Fibroblast of skin of right biceps (primary cell): ENCODE data around the gene ACADSB.

Source experiments
- DNase-seq: peaks from one replicate; pipeline ENCODE4 v3.0.0-alpha.2; 2013

Gene ACADSB

DNA sequence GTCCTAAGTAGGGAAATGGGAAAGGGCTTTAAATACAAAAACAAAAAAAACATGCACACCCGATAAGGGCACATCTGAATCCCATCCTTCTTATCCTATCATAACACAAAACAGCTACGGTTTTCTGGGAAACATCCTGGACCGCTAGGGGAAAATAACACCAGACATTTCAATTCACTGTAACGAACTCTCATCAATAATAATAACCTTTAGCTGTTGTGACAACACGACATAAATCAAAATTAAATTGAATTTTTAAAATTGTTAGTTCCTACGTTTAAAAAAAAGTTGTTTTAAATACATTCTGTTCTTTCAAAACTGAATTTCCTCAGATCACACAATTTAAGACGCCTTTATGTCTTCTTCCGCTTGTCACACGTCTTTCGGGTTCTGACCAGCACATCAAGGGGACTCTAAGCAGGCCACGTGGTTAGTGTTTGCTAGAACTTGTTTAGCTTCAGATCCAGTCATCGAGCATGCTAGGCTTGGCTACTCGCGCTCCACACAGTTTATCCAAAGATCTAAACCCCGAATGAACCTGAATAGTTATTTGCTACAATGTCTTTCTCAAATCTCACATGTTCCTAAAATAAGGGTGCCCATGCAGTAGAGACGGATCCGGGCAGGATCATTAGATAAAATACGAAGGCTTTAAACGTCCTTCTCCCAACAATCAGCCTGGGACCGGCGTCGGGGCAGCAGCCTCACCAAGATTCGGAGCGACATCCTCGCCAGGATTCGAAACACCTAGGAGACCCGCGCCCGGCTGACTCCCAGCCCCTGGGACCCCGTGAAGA, 1.1 kb upstream of the ACADSB start:
- DNase-seq = peak; percentile 35

GRCh38 chr10:123009105-123009820, 457 bp downstream of the ACADSB start:
- DNase-seq = no peak

DNA sequence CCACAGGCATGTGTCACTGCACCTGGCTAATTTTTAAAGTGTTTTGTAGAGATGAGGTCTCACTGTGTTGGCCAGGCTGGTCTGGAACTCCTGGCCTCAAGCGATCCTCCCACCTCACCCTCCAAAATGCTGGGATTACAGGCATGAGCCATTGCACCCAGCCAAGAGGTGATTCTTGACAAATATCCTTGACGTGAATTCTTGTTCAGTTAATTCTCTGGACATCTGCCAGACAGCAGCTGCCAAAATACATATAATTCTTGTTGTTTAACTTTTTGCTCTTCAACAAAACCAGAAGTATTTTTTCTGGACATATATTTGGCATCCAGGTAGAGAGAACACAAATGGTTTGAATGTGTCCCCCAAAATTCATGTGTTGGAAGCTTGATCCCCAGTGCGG, 3.2 kb downstream of the ACADSB start:
- no peak for DNase-seq

GRCh38 chr10:123013456-123014419, 4.9 kb downstream of the ACADSB start:
- DNase-seq = no peak

DNA sequence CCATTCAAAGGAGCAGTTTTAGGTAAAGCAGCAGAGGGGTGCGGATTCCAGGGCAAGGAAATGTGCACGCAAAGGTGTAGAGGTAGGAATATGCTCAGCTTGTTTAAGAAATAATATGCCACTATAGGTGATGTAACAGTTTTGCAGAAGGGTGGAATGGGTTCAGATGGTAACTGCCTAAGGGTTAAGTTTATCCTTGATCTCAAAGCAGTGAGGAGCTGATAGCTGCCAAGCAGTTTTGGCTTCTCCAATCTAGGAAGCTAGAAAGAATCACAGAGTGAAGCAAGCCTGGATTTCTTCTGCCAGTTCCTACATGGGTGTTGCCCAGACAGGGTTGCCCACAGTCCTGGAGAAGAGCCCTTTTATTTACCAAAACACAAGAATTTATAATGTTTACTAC, 6.0 kb downstream of the ACADSB start:
- DNase-seq = no peak

DNA sequence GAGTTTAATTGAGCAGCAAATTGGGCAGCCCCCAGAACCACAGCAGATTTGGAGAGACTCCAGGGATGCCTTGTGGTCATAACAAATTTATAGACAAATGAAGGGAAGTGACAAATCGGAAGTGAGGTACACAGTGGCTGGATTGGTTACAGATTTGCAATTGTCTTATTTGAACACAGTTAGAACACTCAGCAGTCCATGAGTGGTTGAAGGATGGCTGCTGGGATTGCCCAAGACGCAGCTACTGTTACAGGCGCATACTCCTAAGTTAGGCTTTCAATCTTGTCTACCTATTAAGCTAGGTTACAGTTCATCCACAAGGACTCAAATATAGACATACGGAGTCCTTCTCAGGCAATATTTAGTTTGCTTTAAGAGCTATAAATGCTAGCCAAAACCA, 7.4 kb downstream of the ACADSB start:
- DNase-seq = no peak

DNA sequence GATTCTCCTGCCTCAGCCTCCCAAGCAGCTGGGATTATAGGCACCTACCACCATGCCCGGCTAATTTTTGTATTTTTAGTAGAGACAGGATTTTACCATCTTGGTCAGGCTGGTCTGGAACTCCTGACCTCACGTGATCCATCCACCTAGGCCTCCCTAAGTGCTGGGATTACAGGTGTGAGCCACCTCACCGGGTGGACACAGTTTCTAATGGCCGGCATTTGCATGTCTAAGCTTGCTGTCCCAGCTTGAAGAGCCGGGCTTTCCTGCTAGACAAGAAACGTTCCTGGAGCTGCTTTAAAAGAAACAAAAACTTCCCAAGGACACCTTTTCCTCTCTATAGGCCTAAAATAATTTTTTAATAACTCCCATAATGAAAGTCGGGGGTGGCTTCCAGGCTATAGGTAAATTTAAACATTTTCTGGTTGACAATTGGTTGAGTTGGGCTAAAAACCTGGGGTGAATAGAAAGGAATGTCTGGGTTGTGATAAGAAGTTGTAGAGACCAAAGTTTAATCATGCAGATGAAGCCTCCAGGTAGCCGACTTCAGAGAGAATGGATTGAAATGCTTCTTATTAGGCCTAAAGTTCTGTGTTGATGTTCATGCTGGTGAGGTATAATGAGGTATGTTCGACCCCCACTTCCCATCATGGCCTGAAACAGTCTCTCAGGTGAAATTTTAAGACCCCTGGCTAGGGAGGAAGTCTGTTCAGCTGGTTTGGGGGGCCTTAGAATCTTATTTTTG, 8.8 kb downstream of the ACADSB start:
- DNase-seq = no peak

- no peak for DNase-seq
Measured at GRCh38 chr10:123018531-123018930, 9.7 kb downstream of the ACADSB start.

DNA sequence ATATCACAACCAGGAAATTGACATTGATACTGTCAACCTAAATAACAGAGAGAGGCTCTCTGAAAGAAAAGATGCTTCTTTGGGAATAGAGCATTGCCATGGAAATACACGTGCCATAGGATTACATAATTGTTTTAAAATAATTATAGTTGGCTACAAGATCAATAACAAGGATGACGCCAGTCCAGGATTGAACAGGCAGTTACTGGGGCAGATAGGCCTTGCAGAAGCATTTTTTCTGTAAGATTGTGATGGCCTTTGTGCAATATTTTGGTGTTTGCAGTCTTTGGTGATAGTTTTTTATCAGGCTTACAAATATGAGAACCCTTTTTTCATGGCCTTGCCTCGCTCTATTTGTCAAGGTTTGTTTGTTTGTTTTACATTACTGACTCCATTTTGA, 10.5 kb downstream of the ACADSB start:
- no peak for DNase-seq

DNA sequence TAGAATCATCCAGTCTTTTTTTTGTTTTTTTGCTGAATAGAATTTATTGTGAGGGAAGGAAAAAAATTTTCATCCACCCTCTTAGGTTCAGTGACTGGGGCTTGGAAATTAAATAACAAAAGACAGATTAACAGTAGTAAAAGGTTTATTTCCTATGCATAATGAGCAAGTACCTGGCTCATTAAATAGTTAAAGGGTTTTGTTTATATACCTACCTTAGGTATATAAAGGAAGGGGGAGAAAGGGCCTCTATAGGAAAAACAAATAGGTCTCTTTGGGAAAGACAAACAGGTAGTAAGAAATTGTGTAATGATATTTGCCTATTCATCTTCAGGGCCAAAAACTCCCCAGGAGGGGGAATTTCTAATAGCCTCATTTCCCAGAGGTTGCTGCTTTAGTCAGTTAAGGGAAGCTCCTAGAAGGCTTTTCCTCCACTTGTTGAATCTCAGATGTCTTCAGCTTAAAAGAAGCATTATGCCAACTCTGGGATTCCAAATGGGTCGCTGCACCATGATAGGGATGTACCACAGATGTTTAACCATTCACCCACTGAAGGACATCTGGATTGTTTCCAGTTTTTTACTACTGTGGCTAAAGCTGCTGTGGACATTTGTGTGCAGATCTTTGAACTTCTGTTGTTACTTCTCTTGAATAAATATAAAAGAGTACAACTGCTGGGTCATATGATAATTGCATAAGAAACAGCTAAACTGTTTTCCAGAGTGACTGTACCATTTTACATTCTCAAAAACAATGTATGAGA, 11.3 kb downstream of the ACADSB start:
- no peak for DNase-seq

GRCh38 chr10:123021517-123021916, 12.7 kb downstream of the ACADSB start:
- DNase-seq = no peak

GRCh38 chr10:123024540-123024939, 15.7 kb downstream of the ACADSB start:
- DNase-seq = no peak

GRCh38 chr10:123026302-123026701, 17.5 kb downstream of the ACADSB start:
- no peak for DNase-seq

GRCh38 chr10:123027861-123028260, 19.1 kb downstream of the ACADSB start:
- DNase-seq = no peak

GRCh38 chr10:123031124-123031523, 22.3 kb downstream of the ACADSB start:
- no peak for DNase-seq

- DNase-seq = no peak
Measured at GRCh38 chr10:123034332-123034731, 25.5 kb downstream of the ACADSB start.

DNA sequence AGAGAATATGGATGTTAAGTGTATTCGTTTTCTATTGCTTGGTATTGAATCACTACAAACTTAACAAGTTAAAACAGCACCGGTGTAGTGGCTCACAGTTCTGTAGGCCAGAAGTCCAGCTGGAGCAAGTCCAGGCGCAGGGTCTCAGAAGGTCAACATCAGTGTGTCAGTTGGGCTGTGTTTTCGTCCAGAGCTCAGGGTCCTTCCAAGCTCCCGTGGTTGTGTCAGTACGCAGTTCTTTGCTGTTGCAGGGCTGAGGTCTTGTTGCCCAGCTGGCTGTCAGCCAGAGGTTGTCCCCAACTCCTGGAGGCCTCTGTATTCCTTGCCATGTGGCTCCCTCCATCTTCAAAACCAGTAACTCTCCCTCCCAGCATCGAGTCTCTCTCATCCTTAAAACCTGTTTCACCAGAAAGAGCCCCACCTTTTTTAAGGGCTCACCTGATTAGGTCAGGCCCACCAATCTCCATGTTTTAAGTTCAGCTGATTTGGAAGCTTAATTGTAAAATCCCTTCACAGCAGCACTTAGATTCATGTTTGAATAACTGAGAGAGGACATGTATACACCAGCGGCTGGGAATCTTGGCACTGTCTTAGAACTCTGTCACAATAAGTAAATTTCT, 26.8 kb downstream of the ACADSB start:
- no peak for DNase-seq

DNA sequence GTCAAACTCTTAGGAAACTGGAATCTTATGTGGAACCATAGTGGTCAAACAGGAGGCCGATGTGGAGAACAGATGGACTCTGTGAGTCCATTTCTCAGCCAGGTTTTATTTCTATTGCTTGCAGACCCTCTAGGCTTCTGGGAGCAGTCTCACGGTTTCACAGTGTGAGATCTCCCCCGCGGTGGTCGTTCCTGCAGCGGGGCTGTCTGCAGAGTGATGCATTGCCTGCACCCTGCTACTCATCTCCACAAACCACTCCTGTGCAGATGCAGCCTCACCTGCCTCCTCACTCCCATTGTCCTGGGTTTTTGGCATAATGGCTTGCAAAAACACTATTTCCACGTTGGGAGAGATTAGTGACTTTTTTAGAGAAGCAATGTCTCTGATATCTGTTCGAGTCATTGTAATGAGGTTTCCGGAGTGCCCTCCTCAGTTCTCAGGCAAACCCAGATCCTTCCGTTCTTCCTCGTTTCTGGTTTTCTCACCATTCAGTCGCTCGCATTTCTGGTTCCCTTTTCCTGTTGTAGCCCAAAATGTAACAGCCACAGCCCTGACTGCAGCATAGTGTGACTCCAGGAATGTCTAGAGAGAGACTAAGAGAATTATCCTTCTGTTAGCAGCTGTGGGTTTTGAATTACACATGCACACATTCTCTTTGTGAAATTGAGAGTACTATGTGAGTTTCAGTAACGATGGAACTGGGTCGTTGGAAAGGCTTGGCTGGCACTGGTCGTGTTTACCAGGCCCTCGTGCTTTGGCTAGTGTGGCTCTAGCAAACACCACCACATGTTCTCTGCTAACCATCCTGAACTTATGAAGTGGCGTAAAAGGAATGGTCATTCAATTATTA, 30.2 kb downstream of the ACADSB start:
- no peak for DNase-seq

- no peak for DNase-seq
Measured at GRCh38 chr10:123039632-123039930, 30.8 kb downstream of the ACADSB start.

GRCh38 chr10:123042708-123043408, 34.1 kb downstream of the ACADSB start:
- no peak for DNase-seq
